GM10847 (cell line): Measurements from ENCODE around the gene TNFSF13B.

Experiments used
- POLR2A ChIP-seq: IDR thresholded peaks from 2 replicates; pipeline ENCODE4 v1.6.1; 2011; ENCODE audit not compliant: insufficient read length; ENCODE audit errors: extremely low read depth

Gene TNFSF13B

DNA sequence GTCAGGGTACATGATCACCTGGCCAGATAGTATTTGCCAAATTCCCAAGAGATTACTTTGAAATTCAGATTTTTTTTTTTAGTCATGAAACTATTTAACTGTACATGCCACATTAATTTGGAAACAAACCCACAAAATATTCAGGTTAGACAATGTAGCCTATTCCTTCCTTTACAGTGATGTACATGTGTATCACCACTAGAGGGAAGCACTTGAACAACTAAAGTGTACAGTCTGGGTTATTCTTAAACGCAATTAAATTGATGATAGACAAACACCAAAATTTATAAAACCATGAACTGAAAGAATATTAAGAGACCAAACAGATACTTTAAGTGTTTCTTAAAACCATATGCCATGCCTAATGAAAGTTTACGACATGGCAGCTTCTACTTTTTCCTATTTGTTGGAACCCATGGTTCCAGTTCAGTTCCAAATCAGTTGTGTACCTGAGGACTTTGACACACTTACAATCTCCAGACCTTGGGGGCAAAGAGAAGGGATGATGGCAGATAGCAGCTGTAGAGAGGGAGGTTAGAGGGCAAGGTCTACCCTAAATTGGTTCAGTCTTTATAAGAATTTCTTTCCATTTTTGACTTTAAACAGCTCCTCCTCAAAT lies 52.8 kb downstream of the TNFSF13B start:
- TF ChIP-seq POLR2A = no peak

DNA sequence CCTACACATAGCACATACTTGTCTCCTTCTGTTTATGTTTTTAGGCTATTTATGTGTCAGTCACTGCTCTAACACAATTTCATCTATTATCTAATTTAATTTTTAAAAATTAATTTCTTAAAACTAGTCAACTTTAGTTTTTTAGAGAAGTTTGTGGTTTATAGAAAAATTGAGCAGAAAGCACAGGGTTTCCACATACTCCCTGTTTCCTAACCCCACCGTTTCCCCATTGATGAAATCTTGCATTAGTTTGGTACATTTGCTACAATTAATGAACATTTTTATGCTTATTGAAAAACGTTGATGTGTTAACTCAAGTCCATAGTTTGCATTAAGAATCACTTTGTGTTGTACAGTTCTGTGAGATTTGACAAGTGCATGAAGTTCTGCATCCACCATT lies 53.5 kb downstream of the TNFSF13B start:
- TF ChIP-seq POLR2A = no peak

GRCh38 chr13:108325863-108326262 lies 56.3 kb downstream of the TNFSF13B start:
- no peak for TF ChIP-seq POLR2A

DNA sequence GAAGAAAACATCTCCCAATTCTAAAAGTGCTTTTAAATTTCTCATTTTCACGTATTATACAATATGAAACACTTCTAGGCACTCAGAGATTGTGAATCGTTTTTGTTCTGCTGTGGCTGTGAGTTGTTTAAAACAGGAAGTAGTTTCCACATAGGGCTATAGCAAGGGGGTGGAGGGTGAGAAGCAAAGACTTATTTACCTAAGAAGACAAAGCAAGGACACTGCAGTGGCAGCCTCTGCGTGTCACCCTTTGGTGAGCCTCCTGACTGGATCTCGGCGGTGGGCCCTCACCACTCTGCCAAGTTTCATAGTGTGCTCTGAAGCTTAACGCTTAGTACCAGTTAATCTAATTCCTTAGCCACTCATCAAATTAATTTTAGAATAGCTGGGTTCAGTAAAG lies 56.8 kb downstream of the TNFSF13B start:
- no peak for TF ChIP-seq POLR2A

DNA sequence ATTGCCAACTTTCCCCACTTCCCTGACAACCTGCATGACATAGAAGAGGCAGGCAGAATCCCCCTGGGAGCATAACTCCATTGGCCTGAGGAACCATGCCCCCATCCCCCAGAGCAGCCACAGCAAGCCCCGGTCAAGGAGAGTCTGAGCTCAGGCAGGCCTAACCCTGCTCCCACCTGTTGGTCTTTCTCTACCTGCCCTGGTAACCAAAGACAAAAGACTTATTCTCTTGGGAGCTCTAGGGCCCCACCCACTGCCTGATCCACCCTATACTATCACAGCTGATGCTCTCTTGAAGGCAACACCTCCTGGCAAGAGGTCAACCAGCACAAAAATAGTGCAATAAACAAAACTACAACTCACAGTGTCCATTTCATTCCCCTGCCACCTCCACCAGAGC lies 59.3 kb downstream of the TNFSF13B start:
- TF ChIP-seq POLR2A = no peak

- TF ChIP-seq POLR2A = no peak
These were observed 63.3 kb downstream of the TNFSF13B start for GRCh38 chr13:108332791-108333190.

- TF ChIP-seq POLR2A = no peak
These were observed 73.1 kb downstream of the TNFSF13B start for GRCh38 chr13:108342369-108343289.

GRCh38 chr13:108345016-108345415 lies 75.5 kb downstream of the TNFSF13B start:
- no peak for TF ChIP-seq POLR2A

DNA sequence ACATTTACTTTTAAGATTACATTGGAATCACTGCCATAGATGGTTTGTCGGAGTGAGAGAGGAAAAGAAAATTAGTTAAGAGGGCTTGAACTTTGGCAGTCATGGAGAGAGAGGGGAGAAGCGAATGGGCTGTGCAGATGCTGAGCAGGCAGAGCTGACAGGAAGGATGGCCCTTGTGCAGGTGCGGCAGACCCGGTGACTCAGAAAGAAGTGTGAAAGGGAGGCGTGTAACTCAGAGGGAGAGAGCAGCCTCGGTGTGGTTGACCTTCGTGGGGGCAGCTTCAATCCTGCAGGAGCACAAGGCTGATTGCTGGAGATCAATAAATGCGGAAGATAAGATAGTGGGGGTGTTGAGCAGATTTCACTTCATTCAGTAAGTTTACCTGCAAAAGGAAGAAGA lies 76.9 kb downstream of the TNFSF13B start:
- no peak for TF ChIP-seq POLR2A

- TF ChIP-seq POLR2A = no peak
These were observed 79.8 kb downstream of the TNFSF13B start for GRCh38 chr13:108349269-108349668.

DNA sequence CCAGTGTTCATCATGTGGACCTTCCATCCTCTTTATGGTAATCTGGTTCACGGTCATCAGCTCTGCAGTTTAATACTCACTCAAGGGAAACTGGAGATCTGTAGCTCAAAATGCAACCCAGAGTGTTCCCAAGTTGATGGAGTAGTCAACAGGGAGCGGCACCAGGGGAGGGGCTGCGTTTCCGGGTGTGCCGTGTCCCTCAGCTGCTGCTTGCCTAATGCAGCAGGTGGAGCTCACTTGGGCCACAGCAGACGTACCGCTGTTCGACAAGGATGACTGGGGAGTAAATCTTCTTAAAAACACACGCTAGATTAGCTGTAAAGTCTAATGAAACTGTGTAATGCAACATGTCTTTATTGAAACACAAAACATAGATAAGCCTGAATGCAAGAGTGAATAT lies 81.1 kb downstream of the TNFSF13B start:
- TF ChIP-seq POLR2A = no peak

- TF ChIP-seq POLR2A = no peak
These were observed 83.1 kb downstream of the TNFSF13B start for GRCh38 chr13:108352599-108352998.

DNA sequence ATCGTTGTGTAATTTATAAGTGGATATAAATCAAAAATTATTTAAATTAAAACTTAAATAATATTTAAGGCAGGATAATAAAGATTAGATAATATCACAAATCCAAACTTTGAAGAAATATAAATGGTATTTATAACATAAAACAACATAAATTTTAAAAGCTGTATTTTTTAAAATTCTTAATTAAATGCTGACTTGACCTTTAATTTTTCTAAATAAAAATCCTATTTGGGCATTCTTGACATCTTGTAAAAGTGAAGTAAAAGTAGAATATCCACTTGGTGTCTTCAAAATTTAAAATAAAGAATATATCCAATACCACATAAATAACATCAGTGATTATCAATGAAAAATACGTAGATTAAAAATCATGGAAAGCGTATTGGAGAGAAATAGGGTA lies 87.7 kb downstream of the TNFSF13B start:
- no peak for TF ChIP-seq POLR2A
